Measurements from ENCODE around the gene CSRNP3. TPM values are rescaled to one million over a fixed set of nuclear protein-coding genes. Genes with fewer than 3 reads are reported as not detected.
"Not testable (repeated sequence)": the region's sequence is repeated elsewhere in the genome, so short reads cannot be mapped to it uniquely, and the experiment has no call there.

CSRNP3 gene
- total RNA-seq, 1 experiment from 2014 or later: not detected

GRCh38 chr2:165665614-165666013 is 196.1 kb downstream of the CSRNP3 start:
- H3K27me3 ChIP-seq: no peaks in the 10 kb centered on the region
- no peak for DNase-seq
- no peaks in the 10 kb centered on the region for H3K36me3 ChIP-seq
- H3K9me3 ChIP-seq: no peaks in the 10 kb centered on the region
- no peak overlapping the region for H3K4me3 ChIP-seq

DNA sequence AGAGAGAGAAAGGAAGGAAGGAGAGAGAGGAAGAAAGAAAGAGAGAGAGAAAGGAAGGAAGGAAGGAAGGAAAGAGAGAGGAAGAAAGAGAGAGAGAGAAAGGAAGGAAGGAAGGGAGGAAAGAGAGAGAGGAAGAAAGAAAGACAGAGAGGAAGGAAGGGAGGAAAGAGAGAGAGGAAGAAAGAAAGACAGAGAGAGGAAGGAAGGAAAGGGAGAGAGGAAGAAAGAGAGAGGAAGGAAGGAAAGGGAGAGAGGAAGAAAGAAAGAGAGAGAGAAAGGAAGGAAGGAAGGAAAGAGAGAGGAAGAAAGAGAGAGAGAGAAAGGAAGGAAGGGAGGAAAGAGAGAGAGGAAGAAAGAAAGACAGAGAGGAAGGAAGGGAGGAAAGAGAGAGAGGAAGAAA is 196.6 kb downstream of the CSRNP3 start:
- not testable (repeated sequence) for H3K4me3 ChIP-seq, H3K27me3 ChIP-seq, H3K36me3 ChIP-seq, H3K9me3 ChIP-seq, DNase-seq

GRCh38 chr2:165666605-165667004 is 197.1 kb downstream of the CSRNP3 start:
- no peaks in the 10 kb centered on the region for H3K36me3 ChIP-seq
- H3K9me3 ChIP-seq: no peaks in the 10 kb centered on the region

DNA sequence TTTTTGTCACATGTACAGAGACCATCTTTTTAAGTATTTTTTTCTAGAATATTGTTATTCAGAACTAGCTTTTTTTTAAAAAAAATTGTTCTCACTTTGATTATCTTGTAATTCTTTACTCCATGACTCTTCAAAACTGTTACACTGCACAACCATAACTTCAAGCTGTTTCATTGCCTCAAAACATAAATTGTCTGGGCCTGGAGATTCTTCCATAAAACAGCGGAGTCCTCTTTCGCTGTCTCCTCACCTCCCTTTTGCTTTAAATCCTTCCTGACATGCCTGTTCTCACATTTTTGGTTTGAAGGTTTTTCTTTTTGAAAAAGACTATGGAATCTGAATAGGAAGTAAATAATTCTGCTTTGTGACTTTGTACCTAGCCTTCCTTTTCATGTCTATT is 197.9 kb downstream of the CSRNP3 start:
- Histone ChIP-seq H3K9me3 (no peaks in the 10 kb centered on the region), H3K4me3 (no peak overlapping the region), H3K27me3 (no peaks in the 10 kb centered on the region), H3K36me3 (no peaks in the 10 kb centered on the region)
- DNase-seq: no peak

More at GRCh38 chr2:165666605-165667004, 197.1 kb downstream of the CSRNP3 start:
- Histone ChIP-seq H3K4me3 (no peak overlapping the region), H3K27me3 (no peaks in the 10 kb centered on the region)
- no peak for DNase-seq

DNA sequence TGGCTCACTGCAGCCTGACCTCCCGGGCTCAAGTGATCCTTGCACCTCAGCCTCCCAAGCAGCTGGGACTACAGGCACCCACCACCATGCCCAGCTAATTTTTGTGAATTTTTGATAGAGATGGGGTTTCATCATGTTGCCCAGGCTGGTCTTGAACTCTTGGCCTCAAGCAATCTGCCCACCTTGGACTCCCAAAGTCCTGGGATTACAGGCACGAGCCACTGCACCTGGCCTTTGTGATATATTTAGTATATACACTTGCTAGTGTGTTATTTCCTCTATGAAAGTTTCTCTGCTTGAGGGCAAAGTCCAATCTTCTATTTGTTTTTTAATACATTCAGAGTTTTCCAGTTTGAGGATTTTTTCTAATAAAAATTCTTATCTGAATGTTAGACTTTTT is 205.3 kb downstream of the CSRNP3 start:
- Histone ChIP-seq H3K4me3 (no peak overlapping the region), H3K27me3 (no peaks in the 10 kb centered on the region), H3K9me3 (no peaks in the 10 kb centered on the region), H3K36me3 (no peaks in the 10 kb centered on the region)
- no peak for DNase-seq

DNA sequence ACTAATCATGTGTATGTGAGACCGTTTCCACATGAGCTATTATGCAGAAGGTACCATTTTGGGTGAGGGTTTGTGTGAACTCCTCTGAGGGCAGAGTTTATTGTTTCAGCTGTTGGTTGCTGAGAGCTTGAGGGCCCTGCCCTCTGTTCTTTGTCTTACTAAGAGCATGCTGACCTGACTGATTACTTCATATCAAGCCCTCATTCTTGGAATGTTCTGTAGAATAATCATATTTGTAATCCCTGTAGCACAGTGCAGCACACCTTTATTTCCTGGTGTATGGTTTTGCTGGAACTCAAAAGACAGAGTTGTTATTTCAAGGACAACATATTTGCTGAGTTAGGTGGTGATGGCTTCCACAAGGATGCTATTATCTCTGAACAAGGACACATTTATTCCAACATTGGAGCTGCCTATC is 206.1 kb downstream of the CSRNP3 start:
- H3K36me3 ChIP-seq: no peaks in the 10 kb centered on the region
- no peak overlapping the region for H3K4me3 ChIP-seq
- H3K9me3 ChIP-seq: no peaks in the 10 kb centered on the region
- DNase-seq: no peak
- no peaks in the 10 kb centered on the region for H3K27me3 ChIP-seq

- H3K4me3 ChIP-seq: no peak overlapping the region
- H3K27me3 ChIP-seq: peaks cover 3% of the 10 kb centered on the region; the same call in 1 of the 2 replicates
- H3K36me3 ChIP-seq: no peaks in the 10 kb centered on the region
- no peaks in the 10 kb centered on the region for H3K9me3 ChIP-seq
- no peak for DNase-seq
Observed at GRCh38 chr2:165678882-165679281, 209.4 kb downstream of the CSRNP3 start.

DNA sequence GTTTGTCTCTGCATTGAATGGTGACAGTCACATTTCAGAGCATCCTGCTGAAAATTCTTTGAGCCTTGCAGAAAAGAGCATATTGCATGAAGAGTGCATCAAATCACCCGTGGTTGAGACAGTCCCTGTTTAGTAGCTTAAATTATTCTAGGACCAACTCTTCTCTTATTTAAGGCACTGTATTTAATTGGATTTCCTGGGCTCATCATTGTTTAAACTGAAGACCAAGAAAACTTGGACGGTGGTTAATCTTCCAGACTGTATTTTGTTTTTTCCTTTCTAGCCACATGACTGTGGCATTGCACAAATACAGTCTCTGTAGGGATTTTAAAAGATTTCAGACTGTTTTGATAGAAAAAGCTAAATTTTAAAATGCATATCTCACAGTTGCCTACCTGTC is 210.1 kb downstream of the CSRNP3 start:
- Histone ChIP-seq H3K9me3 (no peaks in the 10 kb centered on the region), H3K27me3 (peaks cover 6% of the 10 kb centered on the region; the same call in 1 of the 2 replicates), H3K36me3 (no peaks in the 10 kb centered on the region), H3K4me3 (no peak overlapping the region)
- no peak for DNase-seq

DNA sequence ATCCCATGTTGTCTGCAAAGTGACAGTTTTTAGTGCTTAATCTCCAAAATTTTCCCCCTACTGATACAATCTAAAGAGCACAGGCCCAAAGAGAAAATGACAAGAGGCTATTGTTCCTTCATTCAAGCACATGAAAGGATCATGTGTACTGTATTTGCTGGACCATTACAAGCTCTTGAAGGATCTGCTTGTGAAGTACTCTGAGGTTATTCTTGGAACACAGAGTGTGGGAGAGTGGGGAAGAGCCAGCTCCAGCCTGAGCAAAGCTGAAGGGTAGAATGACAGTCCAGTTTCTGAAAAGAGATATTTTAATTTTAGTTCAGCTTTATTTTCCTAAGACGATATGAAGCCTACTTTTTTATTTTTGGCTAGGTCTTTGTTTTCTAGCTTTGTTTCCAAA is 212.3 kb downstream of the CSRNP3 start:
- Histone ChIP-seq H3K36me3 (no peaks in the 10 kb centered on the region), H3K9me3 (no peaks in the 10 kb centered on the region)

DNA sequence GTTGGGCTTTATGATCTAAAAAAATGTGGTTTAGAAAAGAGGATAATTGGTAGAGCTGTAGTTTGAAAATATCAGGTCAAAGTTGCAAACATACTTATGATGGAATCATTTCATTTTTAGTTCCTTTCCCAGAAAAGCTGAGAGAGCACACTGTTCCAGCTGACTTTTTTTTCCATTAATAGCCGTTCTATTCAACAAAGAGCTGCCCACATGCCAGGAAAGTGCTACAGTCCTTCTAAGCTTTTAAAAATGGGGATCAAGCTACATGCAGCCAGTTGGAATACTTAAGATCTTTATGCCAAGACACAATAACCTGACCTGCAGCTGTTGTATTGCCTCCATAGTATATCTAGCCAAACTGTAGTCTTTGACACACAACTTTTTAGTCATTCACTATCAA is 213.0 kb downstream of the CSRNP3 start:
- Histone ChIP-seq H3K9me3 (no peaks in the 10 kb centered on the region), H3K36me3 (no peaks in the 10 kb centered on the region), H3K27me3 (peaks cover 10% of the 10 kb centered on the region; the same call in 1 of the 2 replicates), H3K4me3 (no peak overlapping the region)
- no peak for DNase-seq

More for the DNA sequence above, 212.3 kb downstream of the CSRNP3 start:
- peaks cover 8% of the 10 kb centered on the region; the same call in 1 of the 2 replicates for H3K27me3 ChIP-seq
- H3K4me3 ChIP-seq: no peak overlapping the region
- DNase-seq: no peak

DNA sequence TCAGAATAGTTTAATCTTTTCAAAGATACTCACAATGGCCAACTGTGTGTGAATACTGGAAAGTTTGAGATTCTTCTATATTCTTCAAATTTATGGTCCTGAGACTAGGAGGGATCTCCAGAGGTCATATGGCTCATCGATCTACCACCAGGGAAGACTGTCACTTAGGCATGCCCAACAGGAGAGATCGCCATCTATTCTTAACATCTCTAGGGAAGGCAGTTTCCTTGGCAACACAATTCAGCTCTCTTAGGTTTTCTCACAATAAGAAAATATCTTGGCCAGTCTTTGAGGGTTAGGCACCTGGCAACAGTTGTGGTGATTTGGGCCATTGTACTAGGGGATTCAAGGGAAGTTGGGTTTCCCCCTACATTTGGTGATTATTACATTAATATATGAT is 217.3 kb downstream of the CSRNP3 start:
- Histone ChIP-seq H3K4me3 (no peak overlapping the region), H3K9me3 (no peaks in the 10 kb centered on the region), H3K27me3 (peaks cover 10% of the 10 kb centered on the region; the same call in 1 of the 2 replicates), H3K36me3 (no peaks in the 10 kb centered on the region)
- DNase-seq: no peak

DNA sequence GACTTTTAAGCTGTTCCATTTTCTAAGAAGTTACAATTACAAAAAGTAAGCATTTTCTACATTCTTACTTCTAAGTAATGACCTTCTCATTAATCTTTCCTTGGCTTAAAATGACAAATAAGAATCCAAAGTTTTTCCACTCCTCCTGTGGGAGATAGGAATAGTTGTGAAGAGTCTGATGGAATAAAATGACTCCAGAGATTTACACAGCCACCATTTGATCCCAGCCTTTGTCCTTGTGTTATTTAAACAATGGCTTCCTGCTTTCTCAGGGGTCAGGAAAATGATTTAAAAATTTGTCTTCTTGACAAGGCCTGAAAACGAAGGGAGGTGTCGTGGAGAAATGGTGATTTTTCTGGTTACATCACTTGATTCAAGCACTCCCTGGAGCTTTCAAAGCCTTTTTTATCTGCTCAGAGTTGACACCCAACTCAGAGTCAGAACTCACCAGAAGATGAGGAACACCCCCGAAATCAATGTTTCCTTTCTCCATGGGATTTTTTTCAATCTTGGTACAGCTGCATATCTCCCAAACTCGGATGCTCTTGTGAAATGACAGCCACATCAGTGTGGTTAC is 218.0 kb downstream of the CSRNP3 start:
- Histone ChIP-seq H3K4me3 (no peak overlapping the region), H3K9me3 (no peaks in the 10 kb centered on the region), H3K36me3 (no peaks in the 10 kb centered on the region), H3K27me3 (peaks cover 10% of the 10 kb centered on the region; the same call in 1 of the 2 replicates)
- no peak for DNase-seq

DNA sequence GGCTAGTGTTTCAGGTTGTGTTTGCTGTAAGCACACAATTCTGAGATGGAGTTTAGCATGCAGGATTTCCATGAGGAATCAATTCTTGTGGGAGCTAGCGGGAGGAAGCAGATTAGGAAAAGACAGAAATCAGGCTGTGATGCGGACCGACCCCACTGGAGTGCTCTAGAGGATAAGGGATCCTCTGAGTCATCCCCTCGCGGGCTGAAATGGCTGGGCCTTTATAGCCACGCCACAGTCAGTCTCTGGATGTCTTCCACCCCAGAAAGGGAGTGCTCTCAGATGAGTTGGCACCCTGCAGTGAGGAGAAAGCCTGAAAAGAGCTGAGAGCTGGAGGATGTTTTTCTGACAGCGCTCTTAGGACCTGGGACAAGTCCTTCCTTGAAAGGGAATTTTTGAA is 222.1 kb downstream of the CSRNP3 start:
- Histone ChIP-seq H3K9me3 (no peaks in the 10 kb centered on the region), H3K4me3 (no peak overlapping the region), H3K27me3 (0 out of 2 replicates have a peak, but pooled peaks cover 4% of the 10 kb centered on the region), H3K36me3 (no peaks in the 10 kb centered on the region)
- peak; percentile 50 for DNase-seq

GRCh38 chr2:165692906-165693305 is 223.4 kb downstream of the CSRNP3 start:
- Histone ChIP-seq H3K27me3 (no peaks in the 10 kb centered on the region), H3K9me3 (no peaks in the 10 kb centered on the region), H3K36me3 (no peaks in the 10 kb centered on the region), H3K4me3 (no peak overlapping the region)
- DNase-seq: no peak

GRCh38 chr2:165693838-165694237 is 224.3 kb downstream of the CSRNP3 start:
- no peak for DNase-seq
- Histone ChIP-seq H3K9me3 (no peaks in the 10 kb centered on the region), H3K36me3 (no peaks in the 10 kb centered on the region), H3K27me3 (no peaks in the 10 kb centered on the region), H3K4me3 (no peak overlapping the region)

- DNase-seq: no peak
- H3K9me3 ChIP-seq: no peaks in the 10 kb centered on the region
- no peaks in the 10 kb centered on the region for H3K27me3 ChIP-seq
- H3K36me3 ChIP-seq: no peaks in the 10 kb centered on the region
- no peak overlapping the region for H3K4me3 ChIP-seq
Observed at GRCh38 chr2:165697748-165698443, 228.4 kb downstream of the CSRNP3 start.

GRCh38 chr2:165698444-165698884 is 229.0 kb downstream of the CSRNP3 start:
- Histone ChIP-seq H3K27me3 (no peaks in the 10 kb centered on the region), H3K9me3 (no peaks in the 10 kb centered on the region), H3K4me3 (no peak overlapping the region), H3K36me3 (no peaks in the 10 kb centered on the region)
- peak; percentile 5 for DNase-seq

GRCh38 chr2:165699946-165700345 is 230.4 kb downstream of the CSRNP3 start:
- no peak overlapping the region for H3K4me3 ChIP-seq
- DNase-seq: no peak
- no peaks in the 10 kb centered on the region for H3K9me3 ChIP-seq
- no peaks in the 10 kb centered on the region for H3K27me3 ChIP-seq
- H3K36me3 ChIP-seq: no peaks in the 10 kb centered on the region

Measured in MG63 (cell line).